Fibroblast of peridontal ligament (primary cell): ENCODE data around the gene AGAP1.

Experiments used
- DNase-seq: peaks from one replicate; pipeline ENCODE4 v3.0.0-alpha.2; 2010; ENCODE audit errors: extremely low read depth

AGAP1 gene

DNA sequence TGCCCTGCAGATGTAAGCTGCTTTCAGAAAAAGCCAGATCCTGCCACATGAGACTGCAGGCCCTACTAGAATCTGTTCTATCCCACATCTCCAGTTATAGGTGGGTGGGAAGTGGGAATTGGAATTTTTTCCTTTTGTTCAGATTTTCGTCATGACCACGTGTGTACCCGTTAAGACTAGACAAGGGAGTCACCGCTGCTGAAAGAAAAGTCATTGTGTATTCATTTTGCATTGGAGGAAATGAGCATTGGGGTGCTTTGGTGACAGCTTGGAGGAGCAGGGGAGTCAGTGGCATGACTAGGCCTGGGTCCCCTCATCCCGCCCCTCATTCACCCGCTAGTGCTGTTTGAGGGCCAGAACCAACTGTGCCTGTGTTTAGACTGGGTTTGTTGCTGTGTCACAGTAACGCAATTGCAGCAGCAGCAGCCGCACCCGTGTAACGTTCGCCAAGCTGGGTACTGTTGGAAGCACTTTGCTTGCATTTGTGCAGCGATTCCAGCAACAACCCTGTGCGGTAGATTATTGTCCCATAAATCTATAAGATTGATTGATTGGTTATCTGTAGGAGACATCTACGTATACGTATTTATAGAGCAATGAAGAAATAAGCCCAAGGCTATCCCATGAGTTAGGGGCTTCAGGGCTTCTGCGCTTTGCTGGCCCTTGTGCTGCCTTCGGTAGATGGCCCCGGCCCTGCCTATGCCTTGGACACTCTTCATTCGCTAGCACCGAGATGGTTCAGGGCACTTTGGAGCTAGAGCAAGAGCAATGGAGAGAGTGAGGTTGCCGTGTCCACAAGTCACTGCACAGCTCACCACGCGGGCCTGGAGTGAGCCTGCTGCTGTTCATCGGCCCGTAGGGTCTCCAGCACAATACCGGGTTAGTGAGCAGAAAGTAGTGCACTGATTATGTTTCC is 194.9 kb downstream of the AGAP1 start:
- DNase-seq: no peak

DNA sequence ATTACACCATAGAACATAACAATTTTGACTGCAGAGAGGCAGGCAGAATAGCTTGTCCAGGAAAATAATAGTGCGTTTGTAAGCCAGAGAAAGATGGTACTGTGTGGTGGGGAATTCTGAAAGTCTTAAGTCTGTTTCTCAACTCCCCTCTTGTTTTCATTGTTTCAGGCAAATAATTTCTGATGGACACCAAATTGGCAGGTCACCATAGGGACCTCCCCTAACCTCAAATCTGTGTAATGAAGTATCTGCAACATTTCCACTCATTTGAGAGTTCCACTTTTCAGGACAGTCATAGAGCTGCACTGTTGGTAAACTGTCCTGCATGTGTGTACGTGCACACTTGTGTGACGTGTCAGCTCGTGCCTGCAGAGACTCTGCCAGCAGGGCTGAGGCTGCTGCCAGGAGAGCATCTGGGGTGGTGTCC is 195.6 kb downstream of the AGAP1 start:
- DNase-seq: no peak

DNA sequence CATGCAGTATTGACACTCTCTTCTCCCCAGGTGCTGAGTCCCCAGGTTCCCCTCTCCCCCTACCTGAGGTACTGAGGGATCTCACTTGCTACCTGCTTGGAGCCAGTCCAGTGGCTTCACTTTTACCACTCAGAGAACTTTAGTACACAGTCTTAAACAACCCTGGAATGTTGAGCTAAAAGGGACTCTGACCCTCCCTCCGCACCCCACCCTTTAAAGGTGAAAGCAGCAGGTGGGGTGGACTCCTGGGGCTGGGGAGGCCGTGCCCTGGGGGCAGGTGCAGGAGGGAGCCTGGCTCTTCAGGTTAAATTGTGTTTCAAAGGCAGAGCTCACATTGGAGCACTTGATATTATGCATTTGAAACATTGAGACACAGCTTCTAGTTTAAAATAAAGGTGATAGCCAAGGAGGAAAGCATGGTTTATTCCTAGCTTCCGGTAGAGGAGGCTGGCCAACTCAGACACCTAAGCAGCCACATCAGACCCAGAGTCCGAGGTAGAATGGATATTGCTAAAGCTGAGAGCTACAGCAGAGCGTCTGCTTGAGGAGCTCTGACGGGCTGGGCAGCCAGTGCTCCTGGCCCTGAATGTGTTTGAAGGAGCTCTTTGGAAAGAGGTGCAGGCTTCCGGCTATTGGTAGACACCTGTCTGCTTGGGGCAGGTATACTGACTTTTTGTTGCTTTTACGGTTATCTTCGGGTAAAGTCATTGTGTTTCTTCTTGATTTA is 196.4 kb downstream of the AGAP1 start:
- DNase-seq: no peak

DNA sequence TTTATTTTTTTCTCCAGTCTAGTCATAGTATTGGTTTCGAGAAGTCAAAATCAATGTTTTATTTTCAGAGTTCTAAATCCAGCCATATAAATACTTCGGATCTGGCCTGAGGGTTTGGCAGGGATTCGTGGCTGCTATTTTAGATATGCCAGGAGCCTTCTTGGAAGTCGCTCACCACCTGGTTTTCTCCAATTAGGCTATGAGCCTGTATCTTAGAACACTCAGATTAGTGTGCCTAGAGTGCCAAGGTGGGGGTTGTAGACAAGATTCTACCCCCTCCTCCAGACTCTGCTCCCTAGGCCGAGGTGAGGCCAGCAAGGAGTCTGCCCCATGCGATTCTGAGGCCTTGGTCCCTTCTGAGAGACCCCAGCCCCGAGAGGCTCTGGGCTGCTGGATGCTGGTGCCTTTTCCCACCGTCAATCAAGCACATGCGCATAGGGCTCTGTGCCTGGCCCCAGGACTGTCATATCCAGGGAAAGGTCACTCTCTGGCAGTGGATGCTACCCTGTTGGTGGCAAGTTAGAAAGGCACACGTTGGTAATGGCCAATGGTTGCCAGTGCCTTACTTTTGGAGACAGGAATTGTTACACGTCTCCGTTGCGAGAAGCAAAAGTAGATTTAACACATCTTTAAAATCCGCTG is 197.1 kb downstream of the AGAP1 start:
- no peak for DNase-seq

DNA sequence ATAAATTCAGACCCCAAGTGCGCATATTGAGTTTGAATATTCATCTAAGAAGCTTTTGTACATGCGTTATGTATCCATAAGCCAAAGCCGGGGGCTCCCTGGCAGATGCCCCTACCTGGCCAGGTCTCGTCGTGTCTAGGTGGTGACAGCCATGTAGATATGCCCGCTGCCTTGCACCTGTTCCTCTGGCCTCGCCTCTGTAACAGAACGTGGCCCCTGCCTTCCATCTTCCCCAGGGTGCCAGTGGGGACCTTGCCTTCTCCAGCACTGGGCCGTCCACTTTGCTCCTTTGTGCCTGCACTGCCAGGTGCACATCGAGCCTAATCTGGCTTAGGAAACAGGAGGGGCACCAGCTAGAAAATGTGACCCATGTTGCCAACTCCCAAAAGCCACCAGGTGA is 198.2 kb downstream of the AGAP1 start:
- DNase-seq: no peak

DNA sequence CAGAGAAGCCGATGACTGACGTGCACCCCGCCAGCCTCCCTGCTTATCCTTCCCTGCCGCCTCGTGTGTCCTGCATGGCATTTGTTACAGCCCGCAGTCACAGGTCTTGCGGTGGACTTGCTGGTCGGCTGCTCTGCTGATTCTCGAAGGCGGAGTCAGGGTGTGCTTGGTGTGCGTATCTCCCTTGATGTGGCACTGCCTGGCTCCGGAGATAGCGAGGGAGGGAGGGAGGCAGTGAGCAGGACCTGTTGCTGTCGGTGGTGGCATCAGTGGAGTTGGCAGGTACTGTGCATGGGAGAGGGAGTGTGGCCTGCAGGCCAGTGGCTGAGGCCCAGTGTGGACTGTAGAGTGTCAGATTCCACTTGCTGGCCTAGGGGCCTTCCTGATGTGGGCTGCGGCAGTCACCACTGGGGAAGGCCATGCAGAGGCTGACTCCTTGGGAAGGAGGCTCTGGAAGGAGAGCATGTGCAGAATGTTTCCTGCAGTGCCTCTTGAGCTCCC is 198.9 kb downstream of the AGAP1 start:
- DNase-seq: no peak

DNA sequence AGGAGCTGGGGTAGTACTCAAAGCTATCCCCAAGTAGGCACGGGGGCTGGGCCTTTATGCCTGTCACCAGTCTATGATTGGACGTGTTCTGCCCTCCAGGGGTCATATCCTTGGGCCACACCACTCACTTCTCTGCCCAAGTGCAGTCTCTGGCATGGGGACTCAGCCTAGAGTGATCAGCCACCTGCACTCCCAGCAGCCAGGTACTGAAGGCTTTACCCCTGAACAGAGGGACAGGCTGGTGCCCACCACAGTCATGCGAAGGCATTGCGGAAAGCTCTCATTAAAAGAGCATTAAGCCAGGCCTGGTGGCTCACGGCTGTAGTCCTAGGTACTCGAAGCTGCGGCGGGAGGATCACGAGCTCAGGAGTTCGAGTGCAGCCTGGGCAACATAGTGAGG is 199.4 kb downstream of the AGAP1 start:
- no peak for DNase-seq

DNA sequence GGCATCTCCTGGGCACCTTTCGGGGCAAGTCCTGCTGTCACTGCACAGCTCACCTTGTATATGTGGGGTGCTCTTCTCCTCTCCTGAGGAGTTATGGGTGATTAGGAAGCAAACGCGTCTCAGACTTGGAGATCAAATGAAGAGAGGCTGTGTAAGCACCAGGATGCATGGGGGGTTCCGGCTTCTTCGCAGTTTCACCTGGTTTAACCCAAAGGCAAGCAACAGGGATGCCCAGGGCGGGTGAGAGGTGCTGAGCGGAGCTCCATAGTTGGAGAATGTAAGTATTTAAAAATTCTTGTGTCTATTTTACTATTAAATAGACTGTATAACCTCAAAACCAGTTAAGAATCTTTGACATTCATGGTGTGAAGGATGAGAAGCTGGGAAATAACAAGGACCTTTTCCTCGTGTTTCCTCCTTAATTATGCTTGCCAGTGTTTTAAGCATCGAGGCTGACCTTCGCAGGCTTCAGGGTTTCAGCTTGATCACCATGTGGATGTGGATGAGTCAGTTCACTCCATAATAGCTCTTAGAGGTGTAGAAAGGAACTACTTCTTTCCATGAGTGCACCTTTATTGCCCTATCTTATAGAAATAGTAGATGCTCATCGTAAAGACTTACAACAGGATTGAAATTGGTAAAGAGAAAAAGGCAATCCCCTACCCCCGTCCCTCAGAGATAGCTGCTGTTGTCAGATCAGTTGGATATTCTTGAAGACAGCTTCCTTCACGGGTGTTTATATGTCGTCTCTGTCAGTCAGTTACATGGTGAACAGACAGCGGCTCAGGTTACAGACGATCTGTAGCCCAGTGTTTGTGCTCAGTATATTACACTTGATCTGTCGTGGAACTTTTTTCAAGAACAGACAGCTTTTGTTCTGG is 201.1 kb downstream of the AGAP1 start:
- DNase-seq: no peak

DNA sequence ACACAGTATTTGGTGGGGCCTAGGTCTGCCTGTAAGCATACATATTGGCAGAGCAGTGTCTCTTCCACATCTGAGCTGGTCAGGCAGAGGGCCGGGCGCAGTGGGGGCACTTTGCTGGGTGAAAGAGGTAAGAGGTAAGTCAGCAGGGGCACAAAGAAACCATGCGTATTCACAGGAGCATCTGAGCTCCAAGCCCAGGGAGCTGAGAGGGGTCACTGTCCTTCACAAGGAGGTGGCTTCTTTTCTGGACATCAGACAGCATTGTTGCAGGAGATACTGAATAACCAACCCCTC is 201.7 kb downstream of the AGAP1 start:
- DNase-seq: no peak

DNA sequence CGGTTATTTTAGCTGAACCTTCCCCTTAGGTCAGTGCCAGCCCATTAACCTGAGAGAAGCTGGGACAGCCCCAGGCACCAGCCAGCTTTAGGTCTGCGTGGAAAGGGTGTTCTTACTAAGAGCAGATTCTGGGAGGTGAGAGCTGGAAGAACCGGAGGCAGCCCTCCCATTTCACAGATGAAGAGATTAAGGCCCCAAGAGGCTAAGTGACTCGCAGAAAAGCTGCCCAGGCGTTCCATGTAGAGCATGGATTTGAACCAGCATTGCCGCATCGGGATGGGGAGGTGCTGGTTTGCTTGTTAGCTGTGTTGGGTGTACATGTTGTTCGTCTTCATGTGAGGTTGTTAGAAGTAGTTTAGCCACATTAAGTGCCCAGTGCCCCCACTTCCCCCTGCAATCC is 203.2 kb downstream of the AGAP1 start:
- no peak for DNase-seq

DNA sequence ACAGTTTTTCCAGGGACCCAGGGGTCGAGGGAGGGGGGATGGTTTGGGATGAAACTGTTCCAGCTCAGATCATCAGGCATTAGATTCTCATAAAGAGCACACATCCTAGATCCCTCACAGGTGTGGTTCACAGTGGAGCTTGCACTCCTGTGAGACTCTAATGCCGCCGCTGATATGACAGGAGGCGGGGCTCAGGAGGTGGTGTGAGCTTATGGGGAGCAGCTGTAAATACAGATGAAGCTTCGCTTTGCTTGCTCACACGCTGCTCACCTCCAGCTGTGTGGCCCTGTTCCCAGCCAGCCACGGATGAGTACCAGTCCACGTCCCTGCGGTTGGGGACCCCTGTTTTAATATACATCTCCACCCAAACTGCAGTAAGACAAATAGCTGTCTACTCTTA is 204.2 kb downstream of the AGAP1 start:
- DNase-seq: no peak

DNA sequence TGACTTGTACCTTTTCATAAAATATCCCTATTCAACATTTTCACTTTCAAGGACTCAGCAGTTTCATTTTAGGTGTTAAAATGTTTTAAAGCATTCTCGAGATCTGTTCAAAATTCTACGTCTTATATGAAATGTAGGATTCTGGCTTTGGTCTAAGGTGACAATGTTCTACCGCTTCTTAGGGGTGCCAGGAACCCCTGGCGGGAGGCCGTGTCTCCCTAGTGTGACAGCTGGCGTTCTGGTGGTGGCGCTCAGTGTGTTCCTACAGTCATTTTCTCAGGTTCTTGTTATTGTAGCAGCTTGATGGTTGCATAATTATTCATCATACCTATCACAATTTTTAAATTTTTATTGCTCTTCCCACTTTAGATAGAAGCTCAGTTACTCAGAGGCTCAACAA is 204.6 kb downstream of the AGAP1 start:
- DNase-seq: no peak

DNA sequence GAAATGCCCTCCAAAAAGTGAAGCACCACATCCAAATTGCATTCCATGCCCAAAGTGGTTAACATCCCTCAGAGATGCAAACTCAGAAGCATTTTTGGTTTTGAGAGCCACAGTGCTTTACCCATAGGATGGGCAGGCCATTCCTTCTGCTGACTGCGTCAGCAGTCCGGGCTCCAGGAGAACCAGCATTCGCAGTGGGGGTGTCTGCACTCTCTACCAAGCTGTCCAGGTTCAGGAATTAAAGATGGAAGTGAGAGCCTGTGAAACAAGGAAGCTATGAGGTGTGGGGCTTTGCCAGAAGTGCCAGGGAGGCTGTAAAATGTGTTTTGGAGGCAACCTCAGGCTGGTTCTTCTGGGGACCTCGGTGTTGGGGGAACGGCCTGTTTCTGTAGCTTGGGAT is 205.7 kb downstream of the AGAP1 start:
- DNase-seq: no peak

DNA sequence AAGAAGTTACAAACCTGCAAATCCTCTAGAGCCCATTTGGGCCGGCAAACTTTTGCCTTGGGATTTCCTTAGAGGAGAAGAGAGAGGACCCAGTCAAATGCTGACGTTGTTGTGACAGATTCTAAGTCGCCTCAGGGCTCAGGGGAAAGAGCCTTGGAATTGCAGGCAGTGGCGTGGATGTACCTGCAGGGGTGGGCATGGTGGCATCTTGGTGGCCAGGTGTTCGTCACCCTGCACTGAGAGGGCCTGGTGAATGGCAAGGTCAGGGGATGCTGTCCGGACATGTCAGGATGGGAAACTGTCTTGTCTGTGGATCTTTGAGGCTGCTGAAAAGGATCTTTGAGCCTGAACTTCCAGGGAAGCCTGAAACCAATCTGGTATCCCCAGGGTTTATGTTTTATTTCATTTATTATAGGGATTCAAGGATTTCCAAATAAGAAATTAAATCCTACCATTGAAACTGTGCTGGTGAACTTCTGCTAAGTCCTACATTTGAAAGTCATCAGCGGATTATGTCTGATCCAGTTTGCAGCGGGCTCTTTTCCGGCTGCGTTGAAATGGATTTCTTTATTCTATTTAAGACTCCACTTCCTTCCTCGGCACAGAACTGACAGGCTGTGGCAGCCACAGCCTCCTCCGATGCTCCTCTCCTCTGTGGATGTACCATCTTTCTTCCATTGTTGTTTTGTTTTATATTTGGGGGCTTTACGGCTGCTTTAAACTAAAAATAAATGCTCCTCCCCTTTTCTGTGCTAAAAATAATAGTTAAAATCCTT is 207.6 kb downstream of the AGAP1 start:
- DNase-seq: no peak

DNA sequence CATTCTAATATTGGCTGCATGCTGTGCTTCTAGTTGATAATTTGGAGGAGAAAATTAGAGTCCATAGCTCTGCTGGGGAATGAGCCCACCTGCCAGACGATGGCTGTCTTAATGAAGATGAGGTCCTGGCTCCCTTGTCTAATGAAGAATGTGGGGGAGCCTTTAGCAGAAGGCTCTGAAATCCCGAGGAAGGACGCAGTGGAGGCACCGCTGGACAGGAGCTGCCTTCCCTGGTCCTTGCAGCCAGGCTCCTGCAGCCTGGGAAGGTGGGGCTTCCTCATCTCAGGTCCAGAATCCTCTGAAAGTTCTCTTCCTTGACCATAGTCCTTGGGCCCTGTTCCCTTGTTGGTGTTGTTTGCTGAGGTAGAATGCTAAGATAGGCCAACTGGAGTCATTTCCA is 208.3 kb downstream of the AGAP1 start:
- DNase-seq: no peak

DNA sequence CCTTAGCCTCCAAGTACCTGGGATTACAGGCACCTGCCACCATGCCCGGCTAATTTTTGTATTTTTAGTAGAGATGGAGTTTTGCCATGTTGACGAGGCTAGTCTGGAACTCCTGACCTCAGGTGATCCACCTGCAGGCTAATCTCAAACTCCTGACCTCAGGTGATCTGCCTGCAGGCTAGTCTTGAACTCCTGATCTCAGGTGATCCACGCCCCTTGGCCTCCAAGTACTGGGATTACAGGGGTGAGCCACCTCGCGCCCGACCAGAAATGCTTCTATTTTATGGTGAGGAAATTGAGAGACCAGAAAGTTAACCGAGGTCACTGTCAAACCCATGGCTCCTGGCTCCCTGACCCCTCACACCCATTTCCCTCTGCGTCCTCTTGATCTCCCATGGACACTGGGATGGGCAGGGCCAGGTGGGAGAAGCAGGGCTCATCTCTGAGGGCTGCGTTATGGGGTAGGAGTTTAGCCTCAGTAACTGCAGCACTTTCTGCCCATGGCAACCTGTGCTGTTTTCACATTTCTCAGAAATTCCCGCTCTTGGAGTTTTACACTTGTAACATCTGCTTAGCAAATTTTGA is 210.0 kb downstream of the AGAP1 start:
- DNase-seq: no peak

DNA sequence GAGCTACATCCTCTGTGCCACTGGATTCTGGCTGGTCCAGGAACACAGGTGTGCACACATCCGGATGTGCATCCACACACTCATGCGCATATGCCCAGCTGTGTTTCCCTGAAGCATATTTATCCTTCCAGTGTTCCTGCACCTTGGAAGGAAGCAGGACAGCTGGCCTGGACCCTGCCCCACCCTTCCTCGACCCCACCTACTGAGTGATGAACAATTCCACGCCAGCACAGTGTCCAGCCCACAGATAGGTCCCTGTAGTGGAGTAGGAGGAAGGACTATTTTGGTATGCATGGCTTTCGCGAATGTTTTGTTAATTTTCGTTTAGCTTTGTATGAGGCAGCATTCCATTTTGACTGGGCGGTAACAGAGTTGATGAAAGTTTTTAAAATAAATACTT is 211.5 kb downstream of the AGAP1 start:
- DNase-seq: no peak

DNA sequence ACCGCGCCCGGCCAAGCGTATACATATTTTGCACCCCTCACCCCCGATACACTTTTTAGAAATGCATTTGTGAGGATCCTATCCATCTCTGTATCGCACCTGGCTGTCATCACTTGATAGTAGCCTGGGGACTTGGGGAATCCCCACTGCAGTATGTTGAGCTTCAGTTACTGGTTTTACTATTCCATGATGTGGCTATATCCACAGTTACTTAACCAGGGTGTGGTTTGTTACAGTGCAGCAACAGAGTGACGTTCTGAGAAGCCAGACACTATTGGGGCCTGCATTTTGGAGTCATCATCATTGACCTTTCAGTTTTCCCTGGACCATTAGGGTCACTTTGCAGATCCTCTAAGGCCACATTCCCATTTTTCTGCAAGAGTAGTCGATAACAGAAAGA is 212.7 kb downstream of the AGAP1 start:
- no peak for DNase-seq

DNA sequence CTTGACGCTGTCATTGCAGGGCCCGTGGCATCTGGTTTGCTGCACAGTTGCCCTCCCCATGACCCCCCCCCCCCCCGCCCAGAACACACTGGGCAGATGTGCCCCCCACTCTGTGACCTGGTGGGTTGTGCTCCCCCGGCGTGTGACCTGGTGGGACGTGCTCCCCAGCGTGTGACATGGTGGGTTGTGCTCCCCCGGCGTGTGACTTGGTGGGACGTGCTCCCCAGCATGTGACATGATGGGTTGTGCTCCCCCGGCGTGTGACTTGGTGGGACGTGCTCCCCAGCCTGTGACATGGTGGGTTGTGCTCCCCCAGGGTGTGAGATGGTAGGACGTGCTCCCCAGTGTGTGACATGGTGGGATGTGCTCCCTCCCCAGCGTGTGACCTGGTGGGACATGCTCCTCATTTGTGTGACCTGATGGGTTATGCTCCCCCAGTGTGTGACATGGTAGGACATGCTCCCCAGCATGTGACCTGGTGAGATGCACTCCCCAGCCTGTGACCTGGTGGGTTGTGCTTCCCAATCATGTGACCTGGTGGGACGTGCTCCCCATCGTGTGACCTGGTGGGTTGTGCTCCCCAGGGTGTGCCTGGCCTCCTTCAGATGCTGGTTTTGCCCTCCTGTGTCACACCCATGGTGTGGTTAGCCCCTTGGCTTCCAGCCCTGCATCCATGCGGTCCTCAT is 213.7 kb downstream of the AGAP1 start:
- no peak for DNase-seq
